ENCODE measurements around the gene NAP1L4.

NAP1L4 gene

DNA sequence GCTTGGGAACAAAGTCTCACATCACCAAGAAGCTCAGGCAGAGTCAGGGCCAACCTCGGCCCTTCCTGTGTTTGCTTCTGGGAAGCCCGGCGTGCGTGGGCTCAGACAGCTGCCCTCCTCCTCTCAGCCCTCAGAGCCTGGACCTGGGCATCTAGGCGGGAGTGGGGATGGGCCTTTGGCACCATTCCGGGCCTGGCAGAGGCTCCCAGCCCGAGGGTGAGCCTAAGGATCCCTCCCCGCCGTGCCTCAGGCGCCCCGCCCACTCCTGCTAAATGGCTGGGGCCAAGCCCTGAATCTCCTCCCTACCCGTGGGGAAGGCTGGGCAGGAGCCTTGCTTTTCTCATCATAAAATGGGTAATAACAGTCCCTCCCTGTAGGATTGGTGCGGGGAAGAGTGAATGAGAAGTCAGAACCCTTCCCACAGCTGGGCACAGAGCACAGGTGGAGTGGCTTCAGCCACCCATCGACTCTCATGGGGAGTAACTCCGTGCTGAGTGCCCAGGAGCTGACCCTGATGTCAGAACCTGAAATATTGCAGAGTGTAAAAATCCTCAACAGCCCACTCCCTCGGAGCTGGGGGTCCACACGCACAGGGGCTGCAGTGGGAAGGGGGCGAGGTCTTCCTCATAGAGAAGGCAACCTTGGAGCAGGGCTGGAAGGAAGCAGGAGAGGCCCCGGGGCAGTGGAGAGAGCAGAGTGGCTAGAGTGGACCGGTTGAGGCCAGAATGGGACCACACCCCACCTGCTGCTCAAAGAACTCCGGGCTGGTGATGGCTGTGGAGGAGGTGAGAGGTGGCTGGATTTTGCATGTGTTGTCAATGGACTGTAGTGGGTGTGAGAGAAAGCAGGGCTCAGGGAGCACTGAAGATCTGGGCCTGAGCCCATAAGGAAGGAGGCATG is 87.7 kb downstream of the NAP1L4 start:
- in situ Hi-C loops (cut with HindIII; ENCODE audit: low pct_unique_long_range_greater_than_20kb, low sequenced_read_pairs), result no loop called here
- TF ChIP-seq JUND (IDR thresholded peaks at IDR 0.05; ENCODE audit: low read depth), result no peak
- no peak for DNase-seq (ENCODE audit: low read depth in 1 of 2, low spot score in 1 of 2)

DNA sequence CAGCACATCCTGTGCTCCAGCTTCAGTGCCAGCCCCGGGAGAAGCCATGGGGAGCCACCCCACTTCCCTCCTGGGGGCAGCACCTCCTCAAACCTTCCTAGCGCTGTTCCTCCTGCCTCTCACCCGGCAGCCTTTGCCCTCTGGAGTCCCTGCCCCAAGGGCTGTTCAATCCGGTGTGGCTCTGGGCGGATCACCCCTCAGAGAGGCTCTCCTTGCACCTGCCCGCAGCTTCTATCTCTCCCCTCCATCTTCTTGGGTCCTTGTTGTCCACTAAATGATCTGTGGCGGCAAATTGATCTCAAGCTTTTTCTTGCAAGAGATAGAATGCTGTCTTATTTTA is 88.5 kb downstream of the NAP1L4 start:
- TF ChIP-seq JUND (IDR thresholded peaks at IDR 0.05; ENCODE audit: low read depth), result no peak
- in situ Hi-C loops (cut with HindIII; ENCODE audit: low pct_unique_long_range_greater_than_20kb, low sequenced_read_pairs), result no loop called here
- no peak for DNase-seq (ENCODE audit: low read depth in 1 of 2, low spot score in 1 of 2)

DNA sequence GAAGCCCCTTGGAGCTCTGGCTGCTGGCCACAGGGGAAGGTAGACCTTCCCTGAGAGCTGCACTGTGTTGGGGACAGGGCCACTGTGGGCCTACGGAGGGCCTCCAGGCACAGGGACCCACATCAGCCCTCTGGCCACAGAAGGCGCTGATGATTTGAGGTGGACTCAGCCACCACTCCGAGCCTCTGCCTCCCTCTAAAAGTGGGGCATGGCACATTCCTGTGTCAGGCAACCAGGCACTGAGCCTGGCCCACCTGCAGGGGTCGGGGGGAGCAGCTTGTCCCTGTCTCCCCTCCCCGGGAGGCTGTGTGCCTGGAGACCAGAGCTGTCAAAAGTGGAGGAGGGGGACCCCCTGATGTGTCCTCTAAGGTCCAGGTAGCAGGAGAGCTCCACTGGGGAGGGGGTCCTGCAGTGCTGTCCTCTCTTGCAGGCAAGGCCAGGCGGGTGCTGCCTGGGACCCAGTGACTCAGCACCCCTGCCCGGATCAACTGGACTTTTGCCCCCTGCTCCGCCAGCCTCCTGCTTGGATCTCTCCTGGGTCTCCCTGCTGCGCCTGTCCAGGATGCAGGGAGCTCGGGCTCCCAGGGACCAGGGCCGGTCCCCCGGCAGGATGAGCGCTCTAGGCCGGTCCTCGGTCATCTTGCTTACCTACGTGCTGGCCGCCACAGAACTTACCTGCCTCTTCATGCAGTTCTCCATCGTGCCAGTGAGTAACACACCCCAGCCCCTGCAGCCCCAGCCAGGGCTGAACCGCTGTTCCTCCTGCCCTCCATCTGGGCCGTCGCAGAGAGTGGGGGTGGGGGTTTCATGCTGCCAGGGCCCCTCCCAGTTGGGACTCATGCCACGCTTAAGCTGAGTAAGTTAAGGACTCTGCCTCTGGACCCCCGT is 89.1 kb downstream of the NAP1L4 start:
- TF ChIP-seq JUND (IDR thresholded peaks at IDR 0.05; ENCODE audit: low read depth), result no peak
- no peak for DNase-seq (ENCODE audit: low read depth in 1 of 2, low spot score in 1 of 2)

DNA sequence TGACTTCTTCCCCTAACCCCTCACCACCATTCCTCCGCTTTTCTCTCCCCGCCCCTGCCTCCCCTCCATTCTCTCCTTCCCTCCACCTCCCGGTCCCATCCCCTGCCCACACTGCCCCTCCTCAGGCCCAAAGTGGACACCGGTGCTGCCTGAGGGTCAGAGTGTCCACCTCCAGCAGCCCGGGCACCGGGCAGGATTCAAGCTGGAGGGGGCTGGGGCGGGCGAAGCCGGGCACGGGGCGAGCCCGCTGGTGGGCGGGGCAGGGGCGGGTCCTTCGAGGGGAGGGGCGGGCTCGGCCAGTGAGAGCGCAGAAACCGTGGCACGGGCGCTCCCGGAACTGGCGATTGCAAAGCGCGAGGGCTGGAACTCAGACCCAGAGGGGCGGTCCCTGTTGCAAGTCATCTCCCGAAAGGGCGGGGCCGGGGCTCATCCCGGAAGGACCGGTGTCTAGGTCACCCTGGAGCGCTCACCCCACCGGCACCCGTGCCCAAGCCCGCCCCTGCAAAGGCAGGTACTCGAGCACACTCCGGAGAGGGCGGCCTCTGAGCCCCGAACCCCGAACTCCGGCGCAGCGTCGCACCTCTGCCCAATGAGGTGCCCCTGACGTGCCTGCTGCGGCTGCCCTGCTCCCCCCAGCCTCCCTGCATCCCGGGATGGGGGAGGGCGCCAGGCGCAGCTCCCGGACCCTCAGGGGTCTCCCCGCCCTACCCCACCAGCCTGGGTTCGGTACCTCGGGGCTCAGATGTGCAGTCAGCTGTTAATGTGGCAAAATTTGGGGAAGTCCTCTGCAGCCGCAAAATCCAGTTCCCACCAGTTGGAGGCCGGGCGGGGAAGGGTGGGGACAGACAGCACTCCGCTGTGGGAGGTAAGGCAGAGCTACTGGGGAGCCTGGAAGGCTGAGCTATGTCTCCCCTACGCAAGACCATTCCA is 90.0 kb downstream of the NAP1L4 start:
- no peak for TF ChIP-seq JUND (IDR thresholded peaks at IDR 0.05; ENCODE audit: low read depth)
- peak; percentile 90 to 93 for DNase-seq (ENCODE audit: low read depth in 1 of 2, low spot score in 1 of 2)
- in situ Hi-C loops (cut with HindIII; ENCODE audit: low pct_unique_long_range_greater_than_20kb, low sequenced_read_pairs), result no loop called here

More for the DNA sequence above, 89.1 kb downstream of the NAP1L4 start:
- in situ Hi-C loops (cut with HindIII; ENCODE audit: low pct_unique_long_range_greater_than_20kb, low sequenced_read_pairs), result no loop called here

DNA sequence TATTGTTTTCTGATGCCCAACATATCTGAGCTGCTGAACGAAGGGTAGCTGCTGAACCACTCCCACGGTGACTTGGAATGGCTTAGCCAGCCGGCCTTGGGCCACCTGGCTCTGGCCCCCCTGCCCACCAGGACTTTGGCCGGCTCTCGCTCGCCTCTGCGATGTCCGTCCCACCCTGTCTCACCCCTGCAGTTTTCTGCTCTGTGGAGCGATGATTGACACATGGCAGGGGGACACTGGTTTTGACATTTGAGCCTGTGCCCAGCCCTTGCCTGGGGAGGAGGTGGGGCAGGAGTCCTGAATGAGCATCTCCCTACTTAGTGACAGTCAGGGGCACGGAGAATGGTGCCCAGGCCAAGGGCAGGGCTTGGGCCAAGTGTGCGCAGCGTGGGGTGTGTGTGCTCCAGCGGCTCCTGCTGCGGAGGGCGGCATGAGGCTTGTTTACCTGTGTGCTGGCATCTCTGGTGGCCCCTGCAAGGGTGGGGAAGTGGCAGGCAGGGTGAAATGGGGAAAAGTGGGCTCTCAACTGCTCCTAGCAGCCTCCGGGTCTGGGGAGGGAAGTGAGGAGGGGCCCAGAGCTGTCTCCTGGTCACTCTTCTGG is 90.8 kb downstream of the NAP1L4 start:
- no peak for TF ChIP-seq JUND (IDR thresholded peaks at IDR 0.05; ENCODE audit: low read depth)
- in situ Hi-C loops (cut with HindIII; ENCODE audit: low pct_unique_long_range_greater_than_20kb, low sequenced_read_pairs), result no loop called here
- DNase-seq (ENCODE audit: low read depth in 1 of 2, low spot score in 1 of 2), result no peak

DNA sequence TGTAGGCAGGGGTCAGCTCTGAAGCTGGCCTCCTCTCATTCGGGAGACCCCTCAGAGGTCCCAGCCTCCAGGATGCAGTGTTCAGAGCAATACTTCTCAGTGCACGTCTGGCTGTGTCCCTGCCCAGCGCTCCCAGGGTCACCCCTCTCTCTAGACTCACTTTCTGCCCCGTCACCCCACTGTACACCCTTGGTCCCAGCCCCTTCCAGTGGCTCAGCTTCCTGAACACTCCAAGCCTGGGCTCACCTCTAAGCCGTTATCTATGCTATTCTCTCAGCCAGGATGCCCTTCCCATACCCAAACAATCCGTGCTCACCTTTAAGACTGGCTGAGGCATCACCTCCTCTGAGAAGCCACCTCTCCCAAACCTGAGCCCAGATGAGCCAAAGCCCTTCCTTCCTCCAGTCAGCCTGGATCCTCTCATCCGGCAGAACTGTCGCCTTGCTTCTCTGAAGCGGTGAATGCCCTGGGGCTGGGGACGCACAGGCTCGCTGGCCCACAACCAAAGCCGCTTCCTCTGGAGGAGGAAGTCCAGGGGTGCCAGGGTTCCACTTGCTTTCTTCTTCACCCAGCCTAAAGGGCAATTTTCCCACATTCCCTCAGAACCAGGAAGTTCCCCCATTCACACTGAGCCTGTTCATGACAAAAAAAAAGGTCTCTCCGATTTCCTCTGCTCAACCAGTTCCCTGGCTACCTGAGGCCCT is 92.9 kb downstream of the NAP1L4 start:
- no peak for TF ChIP-seq JUND (IDR thresholded peaks at IDR 0.05; ENCODE audit: low read depth)
- DNase-seq (ENCODE audit: low read depth in 1 of 2, low spot score in 1 of 2), result peak in 1 of 2 experiments; percentile 54
- in situ Hi-C loops (cut with HindIII; ENCODE audit: low pct_unique_long_range_greater_than_20kb, low sequenced_read_pairs), result no loop called here

DNA sequence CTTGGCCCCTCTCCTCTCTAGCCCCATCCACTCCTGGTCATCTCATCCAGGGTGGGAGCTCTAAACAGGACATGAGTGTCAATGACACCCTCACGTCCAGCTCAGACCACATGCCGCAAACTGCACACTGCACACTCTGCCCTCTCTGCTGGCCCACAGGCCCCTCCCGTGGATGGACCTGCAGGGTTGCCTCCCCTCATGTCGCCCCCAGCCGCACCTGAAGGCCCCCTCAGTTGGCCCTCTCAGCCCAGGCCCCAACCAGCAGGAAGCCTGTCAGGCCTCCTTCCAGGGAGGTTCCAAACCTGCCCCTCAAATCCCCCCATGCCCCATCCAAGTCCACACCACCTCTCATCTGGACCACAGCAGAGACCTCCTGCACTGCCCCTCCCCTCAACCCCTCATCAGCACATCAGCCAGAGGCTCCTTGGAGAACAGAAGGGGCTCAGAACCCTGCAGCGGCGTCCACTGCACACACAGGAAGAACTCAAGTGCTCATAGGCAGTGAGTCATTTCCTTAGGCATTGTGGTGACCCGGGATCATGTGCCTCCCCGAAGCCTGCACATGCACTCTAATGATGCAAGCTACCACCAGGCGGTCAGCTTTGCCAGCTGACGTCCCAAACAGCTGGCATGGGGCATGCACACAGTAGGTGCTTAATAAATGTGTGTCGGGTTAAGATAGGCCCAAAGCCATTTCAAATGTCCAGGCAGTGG is 93.6 kb downstream of the NAP1L4 start:
- DNase-seq (ENCODE audit: low read depth in 1 of 2, low spot score in 1 of 2), result no peak
- TF ChIP-seq JUND (IDR thresholded peaks at IDR 0.05; ENCODE audit: low read depth), result no peak
- in situ Hi-C loops (cut with HindIII; ENCODE audit: low pct_unique_long_range_greater_than_20kb, low sequenced_read_pairs), result no loop called here

DNA sequence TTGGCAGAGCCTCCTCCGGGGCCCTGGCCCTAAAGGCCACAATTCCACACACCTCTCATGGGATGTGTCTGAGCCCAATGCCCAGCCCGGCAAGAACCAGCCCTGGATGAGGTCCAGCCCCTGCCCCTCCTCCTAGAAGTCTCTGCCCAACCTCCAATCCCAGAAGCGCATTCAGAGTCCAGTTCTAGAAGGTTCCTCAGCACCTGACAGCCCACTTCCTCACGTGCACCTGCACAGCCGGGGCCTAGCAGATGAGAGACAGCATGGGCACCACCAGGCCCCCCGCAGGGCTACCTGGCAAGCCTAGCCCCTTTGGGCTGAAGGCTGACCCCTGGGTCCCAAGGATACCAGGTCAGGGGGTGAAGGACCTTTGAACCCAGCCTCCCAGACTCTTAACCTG is 95.1 kb downstream of the NAP1L4 start:
- in situ Hi-C loops (cut with HindIII; ENCODE audit: low pct_unique_long_range_greater_than_20kb, low sequenced_read_pairs), result no loop called here
- no peak for TF ChIP-seq JUND (IDR thresholded peaks at IDR 0.05; ENCODE audit: low read depth)
- DNase-seq (ENCODE audit: low read depth in 1 of 2, low spot score in 1 of 2), result no peak

DNA sequence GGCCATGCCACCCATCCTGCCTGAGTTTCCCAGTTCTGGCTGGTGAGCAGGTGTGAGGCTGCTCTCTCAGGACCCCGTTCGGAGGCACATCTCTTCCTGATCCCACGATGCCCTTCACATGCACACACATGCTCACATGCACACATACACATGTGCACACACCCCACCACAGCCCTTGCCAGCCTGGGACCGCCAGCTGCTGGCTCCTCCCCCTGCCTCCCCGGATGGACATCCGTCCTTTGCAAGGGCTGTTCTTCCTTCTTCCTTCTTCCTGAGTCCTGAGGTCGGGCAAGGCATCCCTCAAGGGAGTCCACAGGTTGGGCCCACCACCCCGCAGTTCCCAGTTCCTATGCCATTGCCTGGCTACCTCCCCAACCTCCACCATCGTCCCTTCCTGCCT is 96.1 kb downstream of the NAP1L4 start:
- no peak for TF ChIP-seq JUND (IDR thresholded peaks at IDR 0.05; ENCODE audit: low read depth)
- in situ Hi-C loops (cut with HindIII; ENCODE audit: low pct_unique_long_range_greater_than_20kb, low sequenced_read_pairs), result no loop called here
- no peak for DNase-seq (ENCODE audit: low read depth in 1 of 2, low spot score in 1 of 2)

Measured in T47D (cell line).